Gastrocnemius medialis (tissue), 4 donors: Measurements from ENCODE around the gene SPEF2. TPM values are rescaled to one million over a fixed set of nuclear protein-coding genes. Genes with fewer than 3 reads are reported as not detected.
"Not testable (repeated sequence)": the region's sequence is repeated elsewhere in the genome, so short reads cannot be mapped to it uniquely, and the experiment has no call there.

Source experiments
- ATAC-seq, 2 donors: fragments of 150-250 bp; one replicate each; pipeline ENCODE4 v1.9.1; 2016
- DNase-seq, 2 donors: peaks; one replicate each; pipeline ENCODE4 v3.0.0-alpha.2; 2019
- H3K27ac ChIP-seq, 4 donors: fragments of 200-600 bp; sonication (generic); 1 replicate in 1 of 4; 2 replicates in 3 of 4; pipeline ENCODE4 v1.5.1; 2016 to 2018; ENCODE audit warnings: mild to moderate bottlenecking in 2 of 4, moderate library complexity in 1 of 4
- H3K27me3 ChIP-seq, 3 donors: fragments of 200-600 bp; sonication (generic) in 2 of 3; 1 replicate in 1 of 3; 2 replicates in 2 of 3; pipeline versions ENCODE4 v1.5.1 to v1.6.0; 2016 to 2019; ENCODE audit warnings: mild to moderate bottlenecking in 1 of 3, moderate library complexity in 1 of 3
- H3K36me3 ChIP-seq, 2 donors: fragments of 200-600 bp; sonication (generic) in 1 of 2; one replicate each; pipeline ENCODE4 v1.5.1; 2017 to 2018
- H3K4me1 ChIP-seq, 2 donors: fragments of 200-600 bp; sonication (generic) in 1 of 2; one replicate each; pipeline ENCODE4 v1.5.1; 2016 to 2017; ENCODE audit warnings: mild to moderate bottlenecking in 2 of 2
- H3K4me3 ChIP-seq, 4 donors: fragments of 200-600 bp; sonication (generic) in 3 of 4; 1 replicate in 1 of 4; 2 replicates in 3 of 4; pipeline ENCODE4 v1.5.1; 2016 to 2019; ENCODE audit warnings: mild to moderate bottlenecking in 2 of 4
- H3K9me3 ChIP-seq, 3 donors: fragments of 200-600 bp; sonication (generic) in 2 of 3; 1 replicate in 1 of 3; 2 replicates in 2 of 3; pipeline ENCODE4 v1.5.1; 2016 to 2019
- CTCF ChIP-seq, 5 experiments: fragments of 450-650 bp in 3 of 5; fragments of 200-600 bp in 2 of 5; sonication (generic) in 2 of 5; IDR thresholded peaks in 4 of 5; conservative IDR thresholded peaks in 1 of 5; 1 replicate in 4 of 5; 2 replicates in 1 of 5; pipeline ENCODE4 v1.5.1; 2016 to 2019; ENCODE audit warnings: antibody characterized with exemption in 5 of 5, mild to moderate bottlenecking in 3 of 5, moderate library complexity in 3 of 5
- POLR2A ChIP-seq, 2 donors: fragments of 450-650 bp; IDR thresholded peaks; one replicate each; pipeline ENCODE4 v1.6.1; 2017; ENCODE audit warnings: antibody characterized with exemption in 2 of 2, mild to moderate bottlenecking in 2 of 2, moderate library complexity in 2 of 2
- in situ Hi-C, 4 donors: fragments of 200-750 bp; cut with MboI; loops; one replicate each; pipeline versions ENCODE4 v1.15.0 to v1.8.0; 2017; ENCODE audit warnings: low sequenced_read_pairs in 4 of 4
- intact Hi-C: fragments of 100-400 bp; cut with DNase I; formaldehyde crosslinking; loops from one replicate; pipeline ENCODE4 v1.15.1; 2023; ENCODE audit warnings: low total_unique reads
- total RNA-seq, 4 donors: library from RNA; depleted of rRNA; stranded (reverse); fragments of >200 nt; gene quantifications; one replicate each; pipeline versions ENCODE4 v1.1.0 to v1.2.3, GENCODE V29; 2016

SPEF2 gene
- total RNA-seq, 4 donors from 2014 or later = 0.11 to 0.46 TPM; not detected in 2

DNA sequence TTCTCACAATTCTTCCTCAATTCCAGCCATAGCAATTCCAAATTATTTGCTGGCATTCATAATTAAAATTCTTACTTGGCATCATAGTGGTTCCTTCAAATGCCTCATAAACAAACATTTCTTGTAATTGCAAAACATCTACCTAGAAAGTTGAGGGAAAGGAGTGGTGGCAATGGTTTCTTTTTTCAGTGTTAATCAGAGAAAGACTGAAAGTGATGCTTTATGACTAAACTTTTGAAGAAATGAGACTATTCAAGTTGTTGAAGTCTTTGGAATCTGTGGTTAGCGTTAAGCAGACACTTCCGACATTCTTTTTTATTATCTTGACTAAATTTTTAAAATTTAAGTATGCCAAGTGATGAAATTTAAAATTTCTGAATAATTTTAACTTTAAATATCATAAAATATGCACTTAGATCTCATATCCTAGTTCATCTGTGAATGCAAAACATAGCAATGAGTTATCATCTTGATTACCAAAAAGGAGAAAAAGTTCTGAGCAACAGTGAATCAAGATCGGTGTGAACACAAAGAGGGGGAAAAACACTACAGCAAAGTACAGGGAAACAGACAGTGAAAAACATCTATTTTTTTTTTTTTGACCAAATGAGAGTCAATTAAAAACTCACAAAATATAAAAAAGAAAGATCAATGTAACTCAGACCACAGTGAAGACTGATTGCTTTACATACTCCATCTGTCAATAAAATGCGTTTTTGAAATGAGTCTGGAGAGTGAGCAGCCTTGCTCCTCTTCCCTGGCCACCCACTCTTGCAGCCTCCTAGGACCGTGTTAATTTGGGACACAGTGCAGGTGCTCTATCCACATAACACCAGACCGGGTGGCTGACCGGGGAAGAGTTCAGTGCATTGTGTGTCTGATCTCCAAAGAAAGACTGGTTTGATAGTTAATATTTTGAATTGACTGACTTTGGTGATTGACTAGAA lies 218.4 kb downstream of the SPEF2 start:
- H3K27ac ChIP-seq = no peak overlapping the region
- intact Hi-C loops = no loop called here
- DNase-seq (no peak), ATAC-seq (no peak)
- no peaks in the 10 kb centered on the region for H3K4me1 ChIP-seq
- no peak overlapping the region for H3K4me3 ChIP-seq
- H3K27me3 ChIP-seq = no peaks in the 10 kb centered on the region
- TF ChIP-seq CTCF (IDR thresholded peaks at IDR 0.05 in 4 of 5, conservative IDR thresholded peaks at IDR 0.05 in 1 of 5) (no peak), POLR2A (IDR thresholded peaks at IDR 0.05) (no peak)
- no peaks in the 10 kb centered on the region for H3K36me3 ChIP-seq
- no peaks in the 10 kb centered on the region for H3K9me3 ChIP-seq
- in situ Hi-C loops = no loop called here

GRCh38 chr5:35838370-35839042 lies 220.8 kb downstream of the SPEF2 start:
- intact Hi-C loops (no loop called here), in situ Hi-C loops (no loop called here)
- no peak for ATAC-seq
- Histone ChIP-seq H3K27me3 (no peaks in the 10 kb centered on the region), H3K27ac (no peak overlapping the region), H3K4me3 (no peak overlapping the region), H3K36me3 (no peaks in the 10 kb centered on the region), H3K9me3 (no peaks in the 10 kb centered on the region), H3K4me1 (no peaks in the 10 kb centered on the region)
- no peak for DNase-seq
- TF ChIP-seq POLR2A (IDR thresholded peaks at IDR 0.05) (no peak), CTCF (IDR thresholded peaks at IDR 0.05 in 4 of 5, conservative IDR thresholded peaks at IDR 0.05 in 1 of 5) (no peak)

GRCh38 chr5:35842856-35843255 lies 225.2 kb downstream of the SPEF2 start:
- Histone ChIP-seq H3K27ac (no peak overlapping the region), H3K9me3 (peaks cover 0 to 7% (median 0%) of the 10 kb centered on the region in 3 donors), H3K36me3 (no peaks in the 10 kb centered on the region), H3K27me3 (no peaks in the 10 kb centered on the region), H3K4me1 (no peaks in the 10 kb centered on the region), H3K4me3 (no peak overlapping the region)
- intact Hi-C loops (no loop called here), in situ Hi-C loops (no loop called here)
- TF ChIP-seq POLR2A (IDR thresholded peaks at IDR 0.05) (no peak), CTCF (IDR thresholded peaks at IDR 0.05 in 4 of 5, conservative IDR thresholded peaks at IDR 0.05 in 1 of 5) (no peak)
- ATAC-seq (no peak), DNase-seq (no peak)

DNA sequence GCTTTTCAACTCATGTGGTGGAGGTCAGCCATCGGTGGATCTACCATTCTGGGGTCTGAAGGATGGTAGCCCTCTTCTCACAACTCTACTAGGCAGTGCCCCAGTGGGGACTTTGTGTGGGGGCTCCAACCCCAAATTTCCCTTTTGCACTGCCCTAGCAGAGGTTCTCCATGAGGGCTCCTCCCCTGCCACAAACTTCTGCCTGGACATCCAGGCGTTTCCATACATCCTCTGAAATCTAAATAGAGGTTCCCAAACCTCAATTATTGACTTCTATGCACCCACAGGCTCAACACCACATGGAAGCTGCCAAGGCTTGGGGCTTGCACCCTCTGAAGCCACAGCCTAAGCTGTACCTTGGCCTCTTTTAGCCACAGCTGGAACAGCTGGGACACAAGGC lies 227.8 kb downstream of the SPEF2 start:
- ATAC-seq, DNase-seq, in situ Hi-C loops: not testable (repeated sequence)

DNA sequence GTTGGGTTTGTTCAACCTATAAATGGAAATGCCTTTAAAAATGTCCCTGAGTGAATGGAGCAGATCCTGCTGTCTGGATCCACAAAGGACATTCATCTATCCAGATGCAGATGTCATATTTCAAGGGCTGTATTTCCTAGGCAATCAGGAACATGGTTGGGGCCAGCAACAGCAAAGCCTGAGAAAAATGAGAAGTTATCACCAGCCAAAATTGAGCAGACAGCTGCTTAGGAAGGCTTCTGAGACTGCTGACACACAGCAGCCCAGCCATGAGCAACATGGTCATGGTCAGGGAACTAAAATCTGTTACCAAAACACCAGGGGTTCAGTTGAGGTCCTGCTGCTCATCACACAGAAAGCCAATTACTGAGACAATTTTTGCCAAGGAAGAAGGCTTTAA lies 229.8 kb downstream of the SPEF2 start:
- DNase-seq = no peak
- in situ Hi-C loops (no loop called here), intact Hi-C loops (no loop called here)
- no peak for TF ChIP-seq POLR2A (IDR thresholded peaks at IDR 0.05)
- no peak for TF ChIP-seq CTCF (IDR thresholded peaks at IDR 0.05 in 4 of 5, conservative IDR thresholded peaks at IDR 0.05 in 1 of 5)
- Histone ChIP-seq H3K36me3 (no peaks in the 10 kb centered on the region), H3K9me3 (peaks cover 0 to 7% (median 0%) of the 10 kb centered on the region in 3 donors), H3K27ac (no peak overlapping the region), H3K4me1 (peaks cover 0 to 10% of the 10 kb centered on the region in 2 donors), H3K4me3 (no peak overlapping the region), H3K27me3 (peaks cover 0 to 3% (median 0%) of the 10 kb centered on the region in 3 donors)
- no peak for ATAC-seq

More for the DNA sequence above, 227.8 kb downstream of the SPEF2 start:
- intact Hi-C loops, H3K4me1 ChIP-seq, H3K9me3 ChIP-seq, H3K4me3 ChIP-seq, H3K27me3 ChIP-seq, H3K36me3 ChIP-seq, H3K27ac ChIP-seq: not testable (repeated sequence)
